ENCODE results near the gene AMPD3.

DNA sequence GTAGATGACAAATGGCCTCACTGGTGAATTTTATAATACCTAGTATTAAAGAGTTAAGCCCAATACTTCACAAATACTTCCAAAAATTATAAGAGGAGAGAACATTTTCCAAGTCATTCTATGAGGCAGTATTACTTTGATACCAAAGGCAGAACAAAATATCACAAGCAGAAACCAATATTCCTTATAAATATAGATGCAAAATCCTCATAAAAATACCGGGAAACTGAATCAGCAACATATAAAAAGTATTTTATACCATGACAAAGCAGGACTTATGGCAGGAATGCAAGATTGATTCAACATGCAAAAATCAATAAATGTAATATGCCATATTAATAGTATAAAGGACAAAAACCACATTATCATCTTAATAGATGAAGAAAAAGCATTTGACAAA lies 22.1 kb upstream of the AMPD3 start:
- TF ChIP-seq, protein P1, sequence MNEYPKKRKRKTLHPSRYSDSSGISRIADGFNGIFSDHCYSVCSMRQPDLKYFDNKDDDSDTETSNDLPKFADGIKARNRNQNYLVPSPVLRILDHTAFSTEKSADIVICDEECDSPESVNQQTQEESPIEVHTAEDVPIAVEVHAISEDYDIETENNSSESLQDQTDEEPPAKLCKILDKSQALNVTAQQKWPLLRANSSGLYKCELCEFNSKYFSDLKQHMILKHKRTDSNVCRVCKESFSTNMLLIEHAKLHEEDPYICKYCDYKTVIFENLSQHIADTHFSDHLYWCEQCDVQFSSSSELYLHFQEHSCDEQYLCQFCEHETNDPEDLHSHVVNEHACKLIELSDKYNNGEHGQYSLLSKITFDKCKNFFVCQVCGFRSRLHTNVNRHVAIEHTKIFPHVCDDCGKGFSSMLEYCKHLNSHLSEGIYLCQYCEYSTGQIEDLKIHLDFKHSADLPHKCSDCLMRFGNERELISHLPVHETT (CRISPR knock-in tag; conservative IDR thresholded peaks at IDR 0.05): no peak
- TF ChIP-seq KLF6 (CRISPR knock-in tag; IDR thresholded peaks at IDR 0.05) (no peak), JUND (CRISPR knock-in tag; IDR thresholded peaks at IDR 0.05) (no peak), ZMYM4 (CRISPR knock-in tag; IDR thresholded peaks at IDR 0.05) (no peak), ZNF382 (CRISPR knock-in tag; IDR thresholded peaks at IDR 0.05; ENCODE audit: borderline replicate concordance) (no peak), HNRNPL (IDR thresholded peaks at IDR 0.05; ENCODE audit: low read depth, low read length) (no peak), TAF1 (CRISPR knock-in tag; IDR thresholded peaks at IDR 0.05) (no peak)
- TF ChIP-seq, protein P2, sequence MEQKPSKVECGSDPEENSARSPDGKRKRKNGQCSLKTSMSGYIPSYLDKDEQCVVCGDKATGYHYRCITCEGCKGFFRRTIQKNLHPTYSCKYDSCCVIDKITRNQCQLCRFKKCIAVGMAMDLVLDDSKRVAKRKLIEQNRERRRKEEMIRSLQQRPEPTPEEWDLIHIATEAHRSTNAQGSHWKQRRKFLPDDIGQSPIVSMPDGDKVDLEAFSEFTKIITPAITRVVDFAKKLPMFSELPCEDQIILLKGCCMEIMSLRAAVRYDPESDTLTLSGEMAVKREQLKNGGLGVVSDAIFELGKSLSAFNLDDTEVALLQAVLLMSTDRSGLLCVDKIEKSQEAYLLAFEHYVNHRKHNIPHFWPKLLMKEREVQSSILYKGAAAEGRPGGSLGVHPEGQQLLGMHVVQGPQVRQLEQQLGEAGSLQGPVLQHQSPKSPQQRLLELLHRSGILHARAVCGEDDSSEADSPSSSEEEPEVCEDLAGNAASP (CRISPR knock-in tag; IDR thresholded peaks at IDR 0.05; ENCODE audit: borderline replicate concordance): no peak
- TF ChIP-seq, protein P3, sequence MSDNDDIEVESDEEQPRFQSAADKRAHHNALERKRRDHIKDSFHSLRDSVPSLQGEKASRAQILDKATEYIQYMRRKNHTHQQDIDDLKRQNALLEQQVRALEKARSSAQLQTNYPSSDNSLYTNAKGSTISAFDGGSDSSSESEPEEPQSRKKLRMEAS (IDR thresholded peaks at IDR 0.05): no peak
- TF ChIP-seq, protein P4, sequence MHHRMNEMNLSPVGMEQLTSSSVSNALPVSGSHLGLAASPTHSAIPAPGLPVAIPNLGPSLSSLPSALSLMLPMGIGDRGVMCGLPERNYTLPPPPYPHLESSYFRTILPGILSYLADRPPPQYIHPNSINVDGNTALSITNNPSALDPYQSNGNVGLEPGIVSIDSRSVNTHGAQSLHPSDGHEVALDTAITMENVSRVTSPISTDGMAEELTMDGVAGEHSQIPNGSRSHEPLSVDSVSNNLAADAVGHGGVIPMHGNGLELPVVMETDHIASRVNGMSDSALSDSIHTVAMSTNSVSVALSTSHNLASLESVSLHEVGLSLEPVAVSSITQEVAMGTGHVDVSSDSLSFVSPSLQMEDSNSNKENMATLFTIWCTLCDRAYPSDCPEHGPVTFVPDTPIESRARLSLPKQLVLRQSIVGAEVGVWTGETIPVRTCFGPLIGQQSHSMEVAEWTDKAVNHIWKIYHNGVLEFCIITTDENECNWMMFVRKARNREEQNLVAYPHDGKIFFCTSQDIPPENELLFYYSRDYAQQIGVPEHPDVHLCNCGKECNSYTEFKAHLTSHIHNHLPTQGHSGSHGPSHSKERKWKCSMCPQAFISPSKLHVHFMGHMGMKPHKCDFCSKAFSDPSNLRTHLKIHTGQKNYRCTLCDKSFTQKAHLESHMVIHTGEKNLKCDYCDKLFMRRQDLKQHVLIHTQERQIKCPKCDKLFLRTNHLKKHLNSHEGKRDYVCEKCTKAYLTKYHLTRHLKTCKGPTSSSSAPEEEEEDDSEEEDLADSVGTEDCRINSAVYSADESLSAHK (CRISPR knock-in tag; IDR thresholded peaks at IDR 0.05; ENCODE audit: borderline replicate concordance): no peak

Data from HepG2 (cell line).